ENCODE data around the gene LRRC36. TPM values are rescaled to one million over a fixed set of nuclear protein-coding genes. Genes with fewer than 3 reads are reported as not detected.

Gene LRRC36
- total and polyA plus RNA-seq, 12 donors = 0.26 to 0.88 (median 0.42) TPM; not detected in 9

DNA sequence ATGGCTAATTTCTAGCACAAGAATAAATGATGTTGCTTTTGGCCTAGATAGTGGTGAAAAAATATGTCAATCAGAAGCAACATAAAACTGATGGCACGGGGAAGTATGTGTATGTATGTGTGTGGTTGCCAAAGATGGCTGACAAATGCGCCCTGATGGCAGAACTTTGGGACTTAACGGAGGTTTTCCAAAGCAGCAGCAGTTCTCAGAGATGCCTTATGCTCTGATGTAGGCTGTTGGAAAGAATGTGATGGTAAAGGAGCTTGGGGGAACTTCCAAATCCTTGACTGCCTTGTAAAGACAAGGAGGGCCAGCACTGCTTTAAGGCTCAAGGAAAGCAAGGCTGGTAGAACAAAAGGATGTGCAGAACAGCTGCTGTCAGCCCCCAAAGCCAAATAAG lies 16.1 kb upstream of the LRRC36 start:
- 93 to 97% methylated on average over 3 of the region's 3 CpGs for WGBS, 2 donors
- H3K27ac ChIP-seq = no peak overlapping the region
- DNase-seq (no peak), ATAC-seq (no peak)
- intact Hi-C loops (cut with DNase I) = no loop called here
- H3K4me3 ChIP-seq = no peak overlapping the region
- no peaks in the 10 kb centered on the region for H3K9me3 ChIP-seq
- peaks cover 0 to 5% (median 0%) of the 10 kb centered on the region in 9 donors for H3K4me1 ChIP-seq
- TF ChIP-seq, protein P1, sequence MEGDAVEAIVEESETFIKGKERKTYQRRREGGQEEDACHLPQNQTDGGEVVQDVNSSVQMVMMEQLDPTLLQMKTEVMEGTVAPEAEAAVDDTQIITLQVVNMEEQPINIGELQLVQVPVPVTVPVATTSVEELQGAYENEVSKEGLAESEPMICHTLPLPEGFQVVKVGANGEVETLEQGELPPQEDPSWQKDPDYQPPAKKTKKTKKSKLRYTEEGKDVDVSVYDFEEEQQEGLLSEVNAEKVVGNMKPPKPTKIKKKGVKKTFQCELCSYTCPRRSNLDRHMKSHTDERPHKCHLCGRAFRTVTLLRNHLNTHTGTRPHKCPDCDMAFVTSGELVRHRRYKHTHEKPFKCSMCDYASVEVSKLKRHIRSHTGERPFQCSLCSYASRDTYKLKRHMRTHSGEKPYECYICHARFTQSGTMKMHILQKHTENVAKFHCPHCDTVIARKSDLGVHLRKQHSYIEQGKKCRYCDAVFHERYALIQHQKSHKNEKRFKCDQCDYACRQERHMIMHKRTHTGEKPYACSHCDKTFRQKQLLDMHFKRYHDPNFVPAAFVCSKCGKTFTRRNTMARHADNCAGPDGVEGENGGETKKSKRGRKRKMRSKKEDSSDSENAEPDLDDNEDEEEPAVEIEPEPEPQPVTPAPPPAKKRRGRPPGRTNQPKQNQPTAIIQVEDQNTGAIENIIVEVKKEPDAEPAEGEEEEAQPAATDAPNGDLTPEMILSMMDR (IDR thresholded peaks at IDR 0.05) = no peak
- H3K27me3 ChIP-seq = peaks cover 0 to 5% (median 0%) of the 10 kb centered on the region in 7 donors
- H3K36me3 ChIP-seq = no peaks in the 10 kb centered on the region

DNA sequence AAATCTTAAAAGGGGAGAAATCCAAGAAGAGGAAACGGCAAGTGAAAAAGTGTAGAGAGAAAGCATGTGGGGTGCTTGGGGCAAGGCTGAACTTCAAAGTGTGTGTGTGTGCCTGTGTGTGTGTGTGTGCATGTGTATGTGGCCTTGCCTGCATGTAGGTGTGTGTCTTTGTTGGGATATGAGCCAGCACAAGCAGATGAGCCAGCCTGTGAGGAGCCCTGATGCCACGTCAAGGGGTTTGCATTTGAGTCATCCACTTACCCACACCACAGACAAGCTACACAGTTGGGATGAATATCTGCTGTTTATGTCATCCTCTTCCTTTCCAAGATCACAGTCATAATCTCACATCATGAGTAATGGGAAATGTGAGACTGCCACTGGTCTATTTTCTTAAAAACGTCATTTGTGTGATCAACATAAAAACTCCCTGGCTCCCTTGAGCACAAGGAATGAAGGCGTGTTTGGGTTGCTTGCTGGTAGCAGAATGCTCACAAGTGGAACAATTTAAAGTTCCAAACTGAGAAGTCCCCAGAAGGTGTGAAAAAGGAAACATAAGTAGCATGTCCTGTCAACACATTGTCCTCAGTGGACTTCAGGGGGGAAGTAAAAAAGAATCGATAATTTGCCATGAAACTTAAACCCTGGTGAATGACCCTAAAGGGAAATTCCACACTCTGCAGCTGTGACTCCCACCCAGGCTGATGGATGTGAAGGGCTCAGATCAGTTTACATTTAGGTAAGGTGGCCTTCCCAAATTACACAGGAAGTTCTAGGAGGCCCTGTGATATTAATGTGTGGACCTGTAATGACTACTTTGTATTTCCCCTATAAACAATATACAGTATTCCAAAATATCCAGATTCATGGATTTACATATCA lies 14.8 kb upstream of the LRRC36 start:
- Histone ChIP-seq H3K4me1 (peaks cover 0 to 5% (median 0%) of the 10 kb centered on the region in 9 donors), H3K9me3 (no peaks in the 10 kb centered on the region), H3K27me3 (peaks cover 0 to 12% (median 0%) of the 10 kb centered on the region in 7 donors), H3K27ac (peak overlapping the region in 2 of 10 donors; percentile 34 to 44), H3K4me3 (no peak overlapping the region), H3K36me3 (no peaks in the 10 kb centered on the region)
- TF ChIP-seq, protein P1 (IDR thresholded peaks at IDR 0.05) = no peak
- DNase-seq (peak in 1 of 2 donors; percentile 31), ATAC-seq (peak; percentile 28 to 96 (median 76))
- intact Hi-C loops (cut with DNase I) = no loop called here
- 62 to 73% methylated on average over 5 of the region's 5 CpGs for WGBS, 2 donors

DNA sequence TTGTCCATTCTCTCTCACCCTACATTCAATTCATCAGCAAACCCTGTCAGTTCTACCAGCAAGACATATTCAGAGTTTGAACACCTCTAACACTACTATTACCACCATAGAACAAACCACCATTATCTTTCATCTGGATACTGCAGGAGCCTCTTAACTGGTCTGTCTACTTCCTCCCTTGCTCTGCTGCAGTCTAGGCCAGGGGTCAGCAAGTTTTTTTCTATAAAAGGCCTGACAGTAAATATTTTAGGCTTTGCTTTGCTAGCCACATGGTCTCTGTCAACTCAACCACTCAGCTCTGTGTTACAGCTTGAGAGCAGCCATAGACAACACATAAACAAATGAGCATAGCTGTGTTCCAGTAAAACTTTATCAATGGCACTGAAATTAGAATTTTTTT lies 13.9 kb upstream of the LRRC36 start:
- Histone ChIP-seq H3K36me3 (no peaks in the 10 kb centered on the region), H3K27me3 (peaks cover 0 to 15% (median 4%) of the 10 kb centered on the region in 7 donors), H3K4me3 (no peak overlapping the region), H3K9me3 (no peaks in the 10 kb centered on the region), H3K4me1 (peaks cover 0 to 5% (median 0%) of the 10 kb centered on the region in 9 donors), H3K27ac (peak overlapping the region in 1 of 10 donors; percentile 28)
- peak in 1 of 8 donors; percentile 38 for ATAC-seq
- DNase-seq = no peak
- TF ChIP-seq, protein P1 (IDR thresholded peaks at IDR 0.05) = no peak
- intact Hi-C loops (cut with DNase I) = no loop called here

DNA sequence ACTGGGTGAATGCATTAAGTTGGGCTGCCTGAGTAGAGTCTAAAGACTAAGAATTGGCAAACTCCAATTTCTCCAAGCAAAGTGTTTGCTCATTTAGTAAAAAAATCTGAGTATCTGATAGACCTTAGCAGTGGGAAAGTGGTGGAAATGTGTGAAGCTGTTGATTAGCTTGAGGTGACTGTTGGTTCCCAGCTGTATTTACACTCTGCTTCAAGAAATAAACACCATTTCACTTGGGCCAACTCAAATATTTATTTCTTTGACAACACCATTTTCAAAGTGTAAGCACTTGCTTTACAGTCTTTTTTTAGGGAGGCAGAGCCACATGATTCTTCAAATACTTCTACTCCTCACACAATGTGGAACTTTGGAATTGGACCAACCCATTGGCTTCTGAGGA lies 8.8 kb upstream of the LRRC36 start:
- H3K4me1 ChIP-seq = no peaks in the 10 kb centered on the region
- DNase-seq (no peak), ATAC-seq (no peak)
- H3K27ac ChIP-seq = no peak overlapping the region
- no peak overlapping the region for H3K4me3 ChIP-seq
- no peaks in the 10 kb centered on the region for H3K9me3 ChIP-seq
- intact Hi-C loops (cut with DNase I) = no loop called here
- peaks cover 0 to 53% (median 34%) of the 10 kb centered on the region in 7 donors for H3K27me3 ChIP-seq
- H3K36me3 ChIP-seq = no peaks in the 10 kb centered on the region
- TF ChIP-seq, protein P1 (IDR thresholded peaks at IDR 0.05) = no peak

All from heart right ventricle (tissue), 16 donors.